Spleen (tissue), 11 donors: ENCODE data around the gene MAP7D2. TPM values are rescaled to one million over a fixed set of nuclear protein-coding genes. Genes with fewer than 3 reads are reported as not detected.

ENCODE experiments used
- DNase-seq: peaks from one replicate; pipeline ENCODE4 v3.0.0-alpha.2; 2020
- H3K27ac ChIP-seq, 8 donors: fragments of 200-600 bp; sonication (generic) in 7 of 8; 1 replicate in 4 of 8; 2 replicates in 4 of 8; pipeline versions ENCODE4 v1.5.0 to v1.8.0; 2016 to 2021; ENCODE audit warnings: inconsistent platforms in 4 of 8, mild to moderate bottlenecking in 4 of 8, moderate library complexity in 1 of 8
- H3K27me3 ChIP-seq, 7 donors: fragments of 200-600 bp; sonication (generic) in 6 of 7; replicated peaks in 1 of 7; 1 replicate in 4 of 7; 2 replicates in 3 of 7; pipeline versions ENCODE4 v1.5.0 to v1.8.0; 2016 to 2021; ENCODE audit warnings: inconsistent platforms in 3 of 7, mild to moderate bottlenecking in 1 of 7
- H3K36me3 ChIP-seq, 6 donors: fragments of 200-600 bp; sonication (generic) in 5 of 6; 1 replicate in 4 of 6; 2 replicates in 2 of 6; pipeline versions ENCODE4 v1.5.0 to v1.8.0; 2016 to 2021; ENCODE audit warnings: inconsistent platforms in 2 of 6
- H3K4me1 ChIP-seq, 6 donors: fragments of 200-600 bp; sonication (generic) in 5 of 6; 1 replicate in 3 of 6; 2 replicates in 3 of 6; pipeline versions ENCODE4 v1.5.0 to v1.8.0; 2016 to 2021; ENCODE audit warnings: inconsistent platforms in 3 of 6
- H3K4me3 ChIP-seq, 8 donors: fragments of 200-600 bp; sonication (generic) in 7 of 8; 1 replicate in 4 of 8; 2 replicates in 4 of 8; pipeline versions ENCODE4 v1.5.0 to v1.8.0; 2016 to 2021; ENCODE audit warnings: inconsistent platforms in 4 of 8, mild to moderate bottlenecking in 4 of 8, moderate library complexity in 2 of 8
- H3K9me3 ChIP-seq, 8 donors: fragments of 200-600 bp; sonication (generic) in 7 of 8; 1 replicate in 4 of 8; 2 replicates in 4 of 8; pipeline versions ENCODE4 v1.5.0 to v1.8.0; 2016 to 2021; ENCODE audit warnings: inconsistent platforms in 4 of 8
- POLR2A ChIP-seq, 3 donors: fragments of 450-650 bp; IDR thresholded peaks; one replicate each; pipeline ENCODE4 v1.5.1; 2017; ENCODE audit warnings: antibody characterized with exemption in 3 of 3, mild to moderate bottlenecking in 1 of 3
- POLR2AphosphoS5 ChIP-seq, 3 donors: sonication (generic); formaldehyde crosslinking; IDR thresholded peaks; one replicate each; pipeline ENCODE4 v1.5.1; 2017; ENCODE audit warnings: antibody characterized with exemption in 3 of 3
- WGBS, 5 donors: extraction: QIAGEN DNeasy Blood & Tissue Kit in 3 of 5; methylation state at CpG; one replicate each; pipeline versions ENCODE4 v1.1.5 to v1.1.7; 2013 to 2018; 5-methylcytosine and 5-hydroxymethylcytosine counted together
- intact Hi-C: fragments of 100-400 bp; cut with DNase I; formaldehyde crosslinking; loops from one replicate; pipeline ENCODE4 v1.15.0; 2023; ENCODE audit warnings: low total_unique reads
- polyA plus RNA-seq, 3 donors: library from polyadenylated mRNA; stranded (reverse); fragments of 200-250 nt; gene quantifications; one replicate each; pipeline ENCODE4 v1.2.1, GENCODE V29; 2013
- total RNA-seq, 7 donors: library from RNA; depleted of rRNA in 3 of 7; stranded (reverse); fragments of >200 nt in 3 of 7; fragmentation: NEBNext Ultra II Directional in 4 of 7; extraction: Animal tissue kit (Norgen Biotek cat#: 25700) in 4 of 7; gene quantifications; one replicate each; pipeline versions ENCODE4 v1.1.0 to v1.2.1, GENCODE V29; 2016 to 2021
- TF ChIP-seq, protein P1 (sequence below), 11 experiments: fragments of 200-600 bp in 7 of 11; fragments of 450-650 bp in 4 of 11; sonication (generic) in 4 of 11; IDR thresholded peaks in 8 of 11; conservative IDR thresholded peaks in 3 of 11; 1 replicate in 7 of 11; 2 replicates in 4 of 11; pipeline versions ENCODE4 v1.4.0 to v1.8.0; 2016 to 2021; ENCODE audit warnings: antibody characterized with exemption in 11 of 11, inconsistent platforms in 4 of 11, mild to moderate bottlenecking in 1 of 11
- donor health status: healthy with polysubstance abuse.
- donor health status: DM: no; HTN: no; CAD: no; lungs with moderate emphysema.
- donor health status: DM: no; HTN: no; CAD: no.
- donor health status: Bipolar disorder and iron deficiency.
- donor health status: healthy.
- donor health status: DM: no; HTN: no; CAD: no.
- donor health status: DM: yes; HTN: yes; CAD: no.

MAP7D2 gene
- total and polyA plus RNA-seq, 10 donors, result 0.02 to 0.67 (median 0.47) TPM; not detected in 3

DNA sequence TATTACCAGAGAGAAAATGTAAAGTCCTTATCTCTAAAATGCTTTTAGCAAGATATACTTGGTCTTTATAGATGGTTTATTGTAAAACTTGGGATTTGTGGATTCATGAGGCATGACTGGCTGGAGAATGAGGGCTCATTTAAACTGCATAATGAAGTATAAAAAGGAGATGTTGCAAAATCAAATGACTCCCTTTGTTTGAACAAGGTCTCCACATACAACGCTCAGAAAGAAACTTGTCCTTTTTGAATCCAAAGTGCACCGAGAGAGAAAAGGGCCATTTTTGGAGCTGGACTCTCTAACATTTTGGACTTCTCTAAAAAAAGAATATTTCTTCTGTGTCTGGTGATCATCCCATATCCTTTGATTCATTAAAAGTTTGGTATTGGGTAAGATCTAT lies 32.6 kb upstream of the MAP7D2 start:
- H3K36me3 ChIP-seq, result peaks cover 0 to 37% (median 8%) of the 10 kb centered on the region in 6 donors
- no peak for DNase-seq
- TF ChIP-seq, protein P1, sequence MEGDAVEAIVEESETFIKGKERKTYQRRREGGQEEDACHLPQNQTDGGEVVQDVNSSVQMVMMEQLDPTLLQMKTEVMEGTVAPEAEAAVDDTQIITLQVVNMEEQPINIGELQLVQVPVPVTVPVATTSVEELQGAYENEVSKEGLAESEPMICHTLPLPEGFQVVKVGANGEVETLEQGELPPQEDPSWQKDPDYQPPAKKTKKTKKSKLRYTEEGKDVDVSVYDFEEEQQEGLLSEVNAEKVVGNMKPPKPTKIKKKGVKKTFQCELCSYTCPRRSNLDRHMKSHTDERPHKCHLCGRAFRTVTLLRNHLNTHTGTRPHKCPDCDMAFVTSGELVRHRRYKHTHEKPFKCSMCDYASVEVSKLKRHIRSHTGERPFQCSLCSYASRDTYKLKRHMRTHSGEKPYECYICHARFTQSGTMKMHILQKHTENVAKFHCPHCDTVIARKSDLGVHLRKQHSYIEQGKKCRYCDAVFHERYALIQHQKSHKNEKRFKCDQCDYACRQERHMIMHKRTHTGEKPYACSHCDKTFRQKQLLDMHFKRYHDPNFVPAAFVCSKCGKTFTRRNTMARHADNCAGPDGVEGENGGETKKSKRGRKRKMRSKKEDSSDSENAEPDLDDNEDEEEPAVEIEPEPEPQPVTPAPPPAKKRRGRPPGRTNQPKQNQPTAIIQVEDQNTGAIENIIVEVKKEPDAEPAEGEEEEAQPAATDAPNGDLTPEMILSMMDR (IDR thresholded peaks at IDR 0.05 in 8 of 11, conservative IDR thresholded peaks at IDR 0.05 in 3 of 11), result no peak
- no peak for TF ChIP-seq POLR2AphosphoS5 (IDR thresholded peaks at IDR 0.05)
- TF ChIP-seq POLR2A (IDR thresholded peaks at IDR 0.05), result no peak
- no peaks in the 10 kb centered on the region for H3K9me3 ChIP-seq
- H3K4me3 ChIP-seq, result no peak overlapping the region
- no peaks in the 10 kb centered on the region for H3K4me1 ChIP-seq
- no peak overlapping the region for H3K27ac ChIP-seq
- 83 to 97% (median 94%) methylated on average over 2 of the region's 2 CpGs for WGBS, 5 donors
- no peaks in the 10 kb centered on the region for H3K27me3 ChIP-seq
- intact Hi-C loops, result no loop called here

GRCh38 chrX:20147561-20147960 lies 30.9 kb upstream of the MAP7D2 start:
- H3K9me3 ChIP-seq, result no peaks in the 10 kb centered on the region
- H3K4me1 ChIP-seq, result peaks cover 0 to 2% (median 0%) of the 10 kb centered on the region in 6 donors
- DNase-seq, result no peak
- 24 to 89% (median 50%) methylated on average over 1 of the region's 1 CpG for WGBS, 5 donors
- H3K27me3 ChIP-seq, result no peaks in the 10 kb centered on the region
- intact Hi-C loops, result no loop called here
- peaks cover 0 to 20% (median 1%) of the 10 kb centered on the region in 6 donors for H3K36me3 ChIP-seq
- TF ChIP-seq POLR2A (IDR thresholded peaks at IDR 0.05) (no peak), POLR2AphosphoS5 (IDR thresholded peaks at IDR 0.05) (no peak)
- TF ChIP-seq, protein P1 (IDR thresholded peaks at IDR 0.05 in 8 of 11, conservative IDR thresholded peaks at IDR 0.05 in 3 of 11), result no peak
- no peak overlapping the region for H3K27ac ChIP-seq
- no peak overlapping the region for H3K4me3 ChIP-seq

GRCh38 chrX:20144491-20144890 lies 27.8 kb upstream of the MAP7D2 start:
- intact Hi-C loops, result no loop called here
- H3K9me3 ChIP-seq, result no peaks in the 10 kb centered on the region

GRCh38 chrX:20143561-20143960 lies 26.9 kb upstream of the MAP7D2 start:
- 65 to 78% (median 73%) methylated on average over 2 of the region's 2 CpGs for WGBS, 5 donors

More at GRCh38 chrX:20144491-20144890, 27.8 kb upstream of the MAP7D2 start:
- Histone ChIP-seq H3K27me3 (no peaks in the 10 kb centered on the region), H3K36me3 (no peaks in the 10 kb centered on the region), H3K4me3 (no peak overlapping the region), H3K4me1 (peaks cover 11 to 18% (median 14%) of the 10 kb centered on the region in 6 donors), H3K27ac (no peak overlapping the region)
- no peak for DNase-seq
- TF ChIP-seq, protein P1 (IDR thresholded peaks at IDR 0.05 in 8 of 11, conservative IDR thresholded peaks at IDR 0.05 in 3 of 11), result no peak
- TF ChIP-seq POLR2A (IDR thresholded peaks at IDR 0.05) (no peak), POLR2AphosphoS5 (IDR thresholded peaks at IDR 0.05) (no peak)
- 64 to 80% (median 69%) methylated on average over 3 of the region's 3 CpGs for WGBS, 5 donors

More at GRCh38 chrX:20143561-20143960, 26.9 kb upstream of the MAP7D2 start:
- intact Hi-C loops, result no loop called here
- no peak for TF ChIP-seq POLR2AphosphoS5 (IDR thresholded peaks at IDR 0.05)
- TF ChIP-seq, protein P1 (IDR thresholded peaks at IDR 0.05 in 8 of 11, conservative IDR thresholded peaks at IDR 0.05 in 3 of 11), result no peak
- no peaks in the 10 kb centered on the region for H3K27me3 ChIP-seq
- peaks cover 19 to 27% (median 22%) of the 10 kb centered on the region in 6 donors for H3K4me1 ChIP-seq
- no peaks in the 10 kb centered on the region for H3K9me3 ChIP-seq
- H3K27ac ChIP-seq, result no peak overlapping the region
- DNase-seq, result no peak
- H3K4me3 ChIP-seq, result no peak overlapping the region
- H3K36me3 ChIP-seq, result peaks cover 0 to 6% (median under 1%) of the 10 kb centered on the region in 6 donors
